ENCODE data around the gene SLC25A20. TPM values are rescaled to one million over a fixed set of nuclear protein-coding genes. Genes with fewer than 3 reads are reported as not detected.
A peak's percentile ranks its signal among the peaks of the same experiment; 100 is the strongest.

The SLC25A20 gene, protein sequence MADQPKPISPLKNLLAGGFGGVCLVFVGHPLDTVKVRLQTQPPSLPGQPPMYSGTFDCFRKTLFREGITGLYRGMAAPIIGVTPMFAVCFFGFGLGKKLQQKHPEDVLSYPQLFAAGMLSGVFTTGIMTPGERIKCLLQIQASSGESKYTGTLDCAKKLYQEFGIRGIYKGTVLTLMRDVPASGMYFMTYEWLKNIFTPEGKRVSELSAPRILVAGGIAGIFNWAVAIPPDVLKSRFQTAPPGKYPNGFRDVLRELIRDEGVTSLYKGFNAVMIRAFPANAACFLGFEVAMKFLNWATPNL
- polyA plus RNA-seq (ENCODE audit: insufficient read length in 3 of 3): 10 to 100 TPM; 14.1 to 22.4 (median 21.2) TPM
- long read RNA-seq, donor 1, partial matches to known transcripts: 0 of 6 reads
- long read RNA-seq, donor 1, other reads (novel, unspliced or antisense): 0 of 6 reads
- long read RNA-seq, donor 2, transcript SLC25A20-201 (9 exons, 1,879 nt): major isoform, 5 of 5 reads
- long read RNA-seq, donor 2, partial matches to known transcripts: 0 of 5 reads
- long read RNA-seq, donor 2, other reads (novel, unspliced or antisense): 0 of 5 reads
- long read RNA-seq, donor 3, transcript SLC25A20-201 (9 exons, 1,879 nt): major isoform, 7 of 8 reads
- long read RNA-seq, donor 3, partial matches to known transcripts: 0 of 8 reads
- long read RNA-seq, donor 3, other reads (novel, unspliced or antisense): 0 of 8 reads
- long read RNA-seq, donor 4, partial matches to known transcripts: 7 of 25 reads
- long read RNA-seq, donor 4, other reads (novel, unspliced or antisense): 13 of 25 reads
- long read RNA-seq, donor 5: 0 reads
- long read RNA-seq, donor 6, partial matches to known transcripts: 0 of 4 reads
- long read RNA-seq, donor 6, other reads (novel, unspliced or antisense): 0 of 4 reads
- long read RNA-seq, donor 7, partial matches to known transcripts: 20 of 49 reads
- long read RNA-seq, donor 7, other reads (novel, unspliced or antisense): 26 of 49 reads
- long read RNA-seq, donor 8, transcript SLC25A20-201 (9 exons, 1,879 nt): major isoform, 14 of 51 reads
- long read RNA-seq, donor 8, partial matches to known transcripts: 0 of 51 reads
- long read RNA-seq, donor 8, other reads (novel, unspliced or antisense): 33 of 51 reads
- long read RNA-seq, donor 9, partial matches to known transcripts: 0 of 4 reads
- long read RNA-seq, donor 9, other reads (novel, unspliced or antisense): 0 of 4 reads
- long read RNA-seq, donor 10, partial matches to known transcripts: 52 of 54 reads
- long read RNA-seq, donor 10, other reads (novel, unspliced or antisense): 0 of 54 reads
- long read RNA-seq, donor 11, partial matches to known transcripts: 0 of 4 reads
- long read RNA-seq, donor 11, other reads (novel, unspliced or antisense): 0 of 4 reads
- long read RNA-seq, donor 12, partial matches to known transcripts: 0 of 3 reads
- long read RNA-seq, donor 12, other reads (novel, unspliced or antisense): 0 of 3 reads
- long read RNA-seq, donor 13, transcript SLC25A20-201 (9 exons, 1,879 nt): major isoform, 11 of 334 reads
- long read RNA-seq, donor 13, partial matches to known transcripts: 317 of 334 reads
- long read RNA-seq, donor 13, other reads (novel, unspliced or antisense): 6 of 334 reads
- long read RNA-seq, donor 14, partial matches to known transcripts: 110 of 239 reads
- long read RNA-seq, donor 14, other reads (novel, unspliced or antisense): 126 of 239 reads
- long read RNA-seq, donor 15, partial matches to known transcripts: 0 of 2 reads
- long read RNA-seq, donor 15, other reads (novel, unspliced or antisense): 0 of 2 reads
- long read RNA-seq, donor 16, partial matches to known transcripts: 72 of 86 reads
- long read RNA-seq, donor 16, other reads (novel, unspliced or antisense): 6 of 86 reads

- DNase-seq (ENCODE audit: extremely low read depth in 1 of 11, low read depth in 9 of 11, low spot score in 4 of 11): peak in 9 of 11 donors; percentile 49 to 78 (median 70)
These were observed at the start of gene SLC25A20 for GRCh38 chr3:48898383-48899234. Gene SLC25A20, minus strand, starts transcription at chr3:48898882. Its CDS starts 88 bp downstream, at chr3:48898794.

DNA sequence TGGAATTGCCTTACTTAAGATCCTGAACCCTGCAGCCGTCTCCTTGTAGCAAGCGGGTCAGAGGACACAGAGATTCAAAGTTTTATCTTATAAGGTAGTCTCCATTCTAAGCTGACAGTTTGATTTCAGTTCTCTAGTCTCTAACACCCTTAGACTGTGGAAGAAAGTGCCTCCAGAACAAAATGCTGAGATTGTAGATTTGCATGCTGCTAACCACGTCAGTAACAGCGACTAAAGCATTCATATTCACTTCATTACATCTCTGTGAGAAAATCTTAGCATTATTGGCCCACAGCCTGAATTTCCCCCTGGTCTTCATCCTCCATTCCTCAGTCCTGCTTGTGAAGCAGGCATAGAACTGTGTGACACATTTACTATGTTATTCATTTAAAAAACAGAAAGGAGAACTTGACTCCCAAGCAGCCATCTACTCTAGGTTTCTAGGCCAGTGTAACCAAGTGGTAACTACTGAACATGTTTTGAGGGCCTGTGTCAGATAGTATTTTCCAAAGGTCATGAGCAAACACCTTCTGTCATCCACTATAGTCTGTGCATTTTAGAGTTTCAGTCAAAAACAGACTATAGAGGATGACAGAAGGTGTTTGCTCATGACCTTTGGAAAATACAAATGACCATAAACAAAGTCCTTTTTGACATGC lies 47.3 kb upstream of the SLC25A20 start:
- no peak for DNase-seq (ENCODE audit: extremely low read depth in 1 of 11, low read depth in 9 of 11, low spot score in 4 of 11)

GRCh38 chr3:48945432-48945831 lies 46.8 kb upstream of the SLC25A20 start:
- DNase-seq (ENCODE audit: extremely low read depth in 1 of 11, low read depth in 9 of 11, low spot score in 4 of 11): no peak

DNA sequence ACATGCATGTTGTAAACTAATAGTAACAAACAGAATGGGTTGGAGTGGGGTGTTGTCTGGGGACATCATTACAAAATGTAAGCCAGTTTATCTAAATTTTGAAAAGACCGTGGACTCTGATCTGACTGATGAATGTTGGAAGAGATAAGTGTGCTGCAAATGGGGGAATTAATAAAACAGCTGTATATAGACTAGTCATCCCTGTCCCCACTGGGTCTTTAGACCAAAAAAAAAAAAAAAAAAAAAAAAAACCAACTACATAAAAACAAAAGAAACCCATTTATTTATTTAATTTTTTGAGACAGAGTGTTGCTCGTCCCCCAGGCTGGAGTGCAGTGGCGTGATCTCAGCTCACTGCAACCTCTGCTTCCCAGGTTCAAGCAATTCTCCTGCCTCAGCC lies 40.0 kb upstream of the SLC25A20 start:
- DNase-seq (ENCODE audit: extremely low read depth in 1 of 11, low read depth in 9 of 11, low spot score in 4 of 11): no peak

- no peak for DNase-seq (ENCODE audit: extremely low read depth in 1 of 11, low read depth in 9 of 11, low spot score in 4 of 11)
These were observed 39.5 kb upstream of the SLC25A20 start for GRCh38 chr3:48938156-48938555.

- no peak for DNase-seq (ENCODE audit: extremely low read depth in 1 of 11, low read depth in 9 of 11, low spot score in 4 of 11)
These were observed 36.8 kb upstream of the SLC25A20 start for GRCh38 chr3:48935530-48935929.

DNA sequence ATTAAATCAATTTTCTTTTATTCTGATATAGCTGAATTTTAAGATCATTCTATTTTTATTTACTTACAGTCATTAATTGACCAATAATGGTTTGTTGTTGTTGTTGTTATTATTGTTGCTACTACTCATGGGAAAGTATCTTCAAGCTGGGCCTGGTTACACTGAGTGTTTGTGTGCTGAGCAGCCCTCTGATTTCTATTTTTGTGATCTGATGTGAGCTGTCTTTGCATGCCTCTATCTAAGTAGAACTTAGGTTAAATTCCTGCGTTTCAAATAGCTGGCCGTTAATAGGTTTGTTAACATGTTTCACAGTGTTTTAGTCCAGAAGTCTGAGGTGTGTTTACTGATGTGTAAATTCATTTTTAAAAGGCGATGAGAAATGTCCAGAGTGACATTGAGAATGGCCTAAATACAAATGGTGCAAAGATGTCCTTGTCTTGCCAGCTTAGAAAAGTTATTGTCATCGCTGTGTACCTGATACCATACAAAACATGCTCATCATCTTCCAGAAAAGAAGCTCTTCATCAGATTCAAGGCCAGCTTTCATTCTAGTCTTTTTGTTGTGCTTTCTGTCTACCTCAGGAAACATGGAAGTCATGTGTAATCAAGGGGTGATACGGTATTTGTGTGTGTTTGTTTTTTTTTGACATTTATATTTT lies 35.8 kb upstream of the SLC25A20 start:
- no peak for DNase-seq (ENCODE audit: extremely low read depth in 1 of 11, low read depth in 9 of 11, low spot score in 4 of 11)

- no peak for DNase-seq (ENCODE audit: extremely low read depth in 1 of 11, low read depth in 9 of 11, low spot score in 4 of 11)
These were observed 33.4 kb upstream of the SLC25A20 start for GRCh38 chr3:48931944-48932580.

DNA sequence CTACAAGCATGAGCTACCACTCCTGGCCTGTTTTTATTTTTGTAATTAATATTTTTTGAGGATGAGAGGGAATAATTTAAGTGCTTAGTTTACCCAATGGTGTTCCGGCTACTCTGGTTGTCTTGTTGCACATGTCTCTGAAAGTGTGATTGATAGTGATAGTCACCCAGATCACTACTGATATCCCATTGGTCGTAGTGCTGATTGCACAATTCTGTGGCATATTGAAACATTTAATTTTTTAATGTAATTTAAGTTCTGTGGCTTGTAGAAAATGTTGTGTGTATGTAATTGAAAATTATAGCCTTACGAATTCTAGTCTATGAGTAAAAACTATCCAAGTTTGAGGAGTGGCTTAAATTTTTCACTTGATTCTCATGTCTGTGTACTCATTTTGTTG lies 31.9 kb upstream of the SLC25A20 start:
- no peak for DNase-seq (ENCODE audit: extremely low read depth in 1 of 11, low read depth in 9 of 11, low spot score in 4 of 11)

DNA sequence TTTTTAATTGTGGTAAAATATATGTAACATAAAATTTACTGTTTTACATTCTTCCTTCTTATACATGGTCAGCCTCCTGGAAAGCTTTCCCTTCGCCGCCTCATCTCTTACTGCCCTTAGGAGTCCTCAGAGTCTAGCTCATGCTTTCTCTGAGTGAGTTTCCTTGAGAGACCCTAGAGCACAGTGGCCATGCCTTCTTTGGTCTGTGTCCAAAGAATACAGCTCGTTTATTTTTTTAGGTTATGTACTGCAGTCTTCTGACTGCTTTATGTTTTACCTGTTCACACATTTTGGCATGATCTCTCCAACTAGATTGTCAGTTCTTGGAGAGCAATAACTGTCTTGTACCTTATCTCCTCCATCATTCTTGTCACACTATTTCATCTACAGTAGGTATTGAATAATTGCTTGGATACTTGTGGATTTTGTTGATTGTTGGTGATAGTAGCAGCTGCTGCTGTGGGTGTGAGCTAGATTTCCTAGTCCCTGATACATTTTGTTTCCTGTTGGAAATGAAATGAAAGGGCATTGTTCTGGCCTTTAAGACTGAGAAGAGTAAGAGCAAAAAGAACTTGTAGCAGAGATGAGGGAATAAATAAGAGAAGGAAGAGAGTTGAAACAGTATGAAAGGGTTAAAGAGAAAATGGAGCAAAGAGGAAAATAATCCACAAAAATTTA lies 30.8 kb upstream of the SLC25A20 start:
- DNase-seq (ENCODE audit: extremely low read depth in 1 of 11, low read depth in 9 of 11, low spot score in 4 of 11): no peak

GRCh38 chr3:48928679-48929078 lies 30.0 kb upstream of the SLC25A20 start:
- DNase-seq (ENCODE audit: extremely low read depth in 1 of 11, low read depth in 9 of 11, low spot score in 4 of 11): no peak

GRCh38 chr3:48927928-48928327 lies 29.2 kb upstream of the SLC25A20 start:
- DNase-seq (ENCODE audit: extremely low read depth in 1 of 11, low read depth in 9 of 11, low spot score in 4 of 11): no peak

- DNase-seq (ENCODE audit: extremely low read depth in 1 of 11, low read depth in 9 of 11, low spot score in 4 of 11): no peak
These were observed 28.0 kb upstream of the SLC25A20 start for GRCh38 chr3:48926425-48927392.
